Testis (tissue), 3 donors: ENCODE data around the gene MACROD2. TPM values are rescaled to one million over a fixed set of nuclear protein-coding genes. Genes with fewer than 3 reads are reported as not detected.

Experiments used
- DNase-seq: peaks from one replicate; pipeline ENCODE4 v3.0.0-alpha.2; 2019
- H3K27ac ChIP-seq, 2 donors: fragments of 200-600 bp; sonication (generic); one replicate each; pipeline ENCODE4 v1.5.1; 2019
- H3K27me3 ChIP-seq: fragments of 200-600 bp; sonication (generic); one replicate; pipeline ENCODE4 v1.5.1; 2019
- H3K36me3 ChIP-seq: fragments of 200-600 bp; sonication (generic); one replicate; pipeline ENCODE4 v1.5.1; 2017; ENCODE audit warnings: low read depth; ENCODE audit errors: missing control alignments
- H3K4me1 ChIP-seq: fragments of 200-600 bp; sonication (generic); one replicate; pipeline ENCODE4 v1.5.1; 2019
- H3K4me3 ChIP-seq, 2 donors: fragments of 200-600 bp; sonication (generic); one replicate each; pipeline ENCODE4 v1.5.1; 2017 to 2019
- H3K9me3 ChIP-seq: fragments of 200-600 bp; sonication (generic); one replicate; pipeline ENCODE4 v1.5.1; 2017
- CTCF ChIP-seq, 3 experiments: fragments of 450-650 bp in 2 of 3; fragments of 200-600 bp in 1 of 3; sonication (generic) in 1 of 3; IDR thresholded peaks; one replicate each; pipeline ENCODE4 v1.5.1; 2016 to 2019; ENCODE audit warnings: antibody characterized with exemption in 3 of 3, mild to moderate bottlenecking in 2 of 3, moderate library complexity in 1 of 3
- POLR2A ChIP-seq: fragments of 450-650 bp; IDR thresholded peaks from one replicate; pipeline ENCODE4 v1.6.1; 2017; ENCODE audit warnings: antibody characterized with exemption, mild to moderate bottlenecking, moderate library complexity
- WGBS, 2 donors: methylation state at CpG; one replicate each; pipeline ENCODE4 v1.1.5; 2018; 5-methylcytosine and 5-hydroxymethylcytosine counted together
- intact Hi-C: fragments of 100-400 bp; cut with DNase I; formaldehyde crosslinking; loops from one replicate; pipeline ENCODE4 v1.15.1; 2023; ENCODE audit warnings: low total_unique reads
- polyA plus RNA-seq: library from polyadenylated mRNA; stranded (reverse); fragments of 350-450 nt; fragmentation: Illumina TruSeq; extraction: RNeasy Lipid Tissue Mini Kit (QIAGEN cat#74804); gene quantifications from one replicate; pipeline ENCODE4 v1.2.3, GENCODE V29; 2014; ENCODE audit warnings: low read depth, low replicate concordance; ENCODE audit not compliant: insufficient read depth
- total RNA-seq, 2 donors: library from RNA; depleted of rRNA; stranded (reverse); fragments of >200 nt; gene quantifications; one replicate each; pipeline ENCODE4 v1.2.3, GENCODE V29; 2016

MACROD2 gene
- total and polyA plus RNA-seq, 3 donors from 2014 or later, result 12.6 to 20.6 (median 16.8) TPM

GRCh38 chr20:15496501-15497039, 1501.3 kb downstream of the MACROD2 start:
- no peak for TF ChIP-seq POLR2A
- no peak for TF ChIP-seq CTCF (IDR thresholded peaks at IDR 0.05)
- no peaks in the 10 kb centered on the region for H3K4me1 ChIP-seq
- H3K36me3 ChIP-seq, result no peaks in the 10 kb centered on the region
- no peak overlapping the region for H3K27ac ChIP-seq
- 89 to 95% methylated on average over 3 of the region's 3 CpGs for WGBS, 2 donors
- intact Hi-C loops, result no loop called here
- no peaks in the 10 kb centered on the region for H3K27me3 ChIP-seq
- no peaks in the 10 kb centered on the region for H3K9me3 ChIP-seq
- no peak overlapping the region for H3K4me3 ChIP-seq
- DNase-seq, result no peak

- Histone ChIP-seq H3K36me3 (no peaks in the 10 kb centered on the region), H3K4me1 (no peaks in the 10 kb centered on the region), H3K9me3 (no peaks in the 10 kb centered on the region), H3K27me3 (no peaks in the 10 kb centered on the region), H3K4me3 (no peak overlapping the region), H3K27ac (no peak overlapping the region)
- 96 to 98% methylated on average over 2 of the region's 2 CpGs for WGBS, 2 donors
- no peak for TF ChIP-seq POLR2A
- no peak for TF ChIP-seq CTCF (IDR thresholded peaks at IDR 0.05)
- intact Hi-C loops, result no loop called here
- no peak for DNase-seq
Measured at GRCh38 chr20:15498926-15499325, 1503.6 kb downstream of the MACROD2 start.

GRCh38 chr20:15506311-15506710, 1511.0 kb downstream of the MACROD2 start:
- Histone ChIP-seq H3K4me1 (no peaks in the 10 kb centered on the region), H3K27me3 (no peaks in the 10 kb centered on the region), H3K27ac (no peak overlapping the region), H3K4me3 (no peak overlapping the region), H3K36me3 (no peaks in the 10 kb centered on the region), H3K9me3 (no peaks in the 10 kb centered on the region)
- 79 to 88% methylated on average over 5 of the region's 5 CpGs for WGBS, 2 donors
- DNase-seq, result no peak
- TF ChIP-seq CTCF (IDR thresholded peaks at IDR 0.05), result no peak
- no peak for TF ChIP-seq POLR2A
- intact Hi-C loops, result no loop called here

- H3K4me3 ChIP-seq, result no peak overlapping the region
- no peaks in the 10 kb centered on the region for H3K4me1 ChIP-seq
- no peak overlapping the region for H3K27ac ChIP-seq
- 94 to 100% methylated on average over 3 of the region's 3 CpGs for WGBS, 2 donors
- no peaks in the 10 kb centered on the region for H3K36me3 ChIP-seq
- TF ChIP-seq CTCF (IDR thresholded peaks at IDR 0.05) (no peak), POLR2A (no peak)
- H3K9me3 ChIP-seq, result no peaks in the 10 kb centered on the region
- no peaks in the 10 kb centered on the region for H3K27me3 ChIP-seq
- DNase-seq, result no peak
- intact Hi-C loops, result no loop called here
Measured at GRCh38 chr20:15507151-15507550, 1511.8 kb downstream of the MACROD2 start.

GRCh38 chr20:15511551-15511950, 1516.2 kb downstream of the MACROD2 start:
- H3K27ac ChIP-seq, result no peak overlapping the region
- 90 to 100% methylated on average over 1 of the region's 1 CpG for WGBS, 2 donors
- H3K27me3 ChIP-seq, result no peaks in the 10 kb centered on the region
- no peak for TF ChIP-seq POLR2A
- no peak for TF ChIP-seq CTCF (IDR thresholded peaks at IDR 0.05)
- no peak overlapping the region for H3K4me3 ChIP-seq
- H3K9me3 ChIP-seq, result no peaks in the 10 kb centered on the region
- no peaks in the 10 kb centered on the region for H3K4me1 ChIP-seq
- intact Hi-C loops, result no loop called here
- no peak for DNase-seq
- H3K36me3 ChIP-seq, result no peaks in the 10 kb centered on the region
